ENCODE measurements around the gene BROX.
"Not testable (repeated sequence)": the region's sequence is repeated elsewhere in the genome, so short reads cannot be mapped to it uniquely, and the experiment has no call there.

Gene BROX, protein sequence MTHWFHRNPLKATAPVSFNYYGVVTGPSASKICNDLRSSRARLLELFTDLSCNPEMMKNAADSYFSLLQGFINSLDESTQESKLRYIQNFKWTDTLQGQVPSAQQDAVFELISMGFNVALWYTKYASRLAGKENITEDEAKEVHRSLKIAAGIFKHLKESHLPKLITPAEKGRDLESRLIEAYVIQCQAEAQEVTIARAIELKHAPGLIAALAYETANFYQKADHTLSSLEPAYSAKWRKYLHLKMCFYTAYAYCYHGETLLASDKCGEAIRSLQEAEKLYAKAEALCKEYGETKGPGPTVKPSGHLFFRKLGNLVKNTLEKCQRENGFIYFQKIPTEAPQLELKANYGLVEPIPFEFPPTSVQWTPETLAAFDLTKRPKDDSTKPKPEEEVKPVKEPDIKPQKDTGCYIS

DNA sequence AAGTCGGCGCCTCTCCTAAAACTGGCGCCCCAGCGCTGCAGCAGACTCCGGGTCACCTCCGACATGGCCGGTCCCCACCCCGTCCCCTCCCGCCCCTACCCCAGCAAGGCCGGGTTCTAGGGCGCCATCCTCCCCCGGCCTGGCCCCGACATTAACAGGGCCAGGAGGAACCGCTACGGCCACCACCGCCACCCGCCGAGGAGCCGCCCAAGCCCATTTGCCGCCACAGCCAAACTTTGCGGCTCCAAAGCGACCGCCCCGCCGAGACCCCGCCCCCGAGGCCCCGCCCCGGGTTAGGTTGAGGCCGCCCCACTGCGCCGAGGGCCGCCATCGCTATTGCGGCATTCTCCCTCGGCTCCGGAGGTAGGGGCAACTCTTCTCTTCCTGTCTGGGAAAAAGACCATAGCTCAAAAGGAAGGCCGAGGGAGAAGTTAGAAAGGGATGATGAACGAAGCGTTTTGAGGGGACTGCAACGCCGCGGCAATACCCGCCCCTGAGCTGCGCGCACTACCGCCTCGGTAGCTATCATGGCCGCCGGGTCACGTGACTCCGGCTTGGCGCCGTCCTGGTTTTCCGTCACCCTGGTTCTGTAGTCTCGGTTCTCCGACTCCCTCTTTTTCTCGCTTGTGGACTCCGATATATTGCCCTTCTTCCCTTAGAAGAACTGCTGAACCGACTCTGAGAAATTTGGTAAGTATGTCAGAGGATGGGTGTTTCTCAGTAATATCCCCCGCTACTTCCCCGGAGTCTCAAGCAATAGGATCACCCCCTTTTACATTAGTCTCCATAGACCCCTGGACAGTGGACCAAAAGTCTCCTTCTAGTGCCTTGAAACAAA is at the start of gene BROX, which contains the start of gene AIDA:
BROX (plus strand) TSS at position 312 of the 838 bp plus-strand sequence. CDS start 3,136 bp downstream, outside the sequence.
AIDA (minus strand) TSS at position 239 of the 838 bp plus-strand sequence; CDS start at position 65, 174 bp downstream.
- peaks cover 14% of the 10 kb centered on the region for H3K4me1 ChIP-seq (ENCODE audit: control insufficient read depth, insufficient read depth, low read length)
- peak within 1 kb of the TSS; percentile 93 for H3K9ac ChIP-seq (ENCODE audit: low read length)
- H3K4me3 ChIP-seq (ENCODE audit: low read length): peak within 1 kb of the TSS; percentile 81
- H3K27me3 ChIP-seq (ENCODE audit: control insufficient read depth, insufficient read depth, low read length): no peaks in the 10 kb centered on the region
- no peaks in the 10 kb centered on the region for H3K36me3 ChIP-seq (ENCODE audit: control insufficient read depth, insufficient read depth, low read length)
- no peaks in the 10 kb centered on the region for H3K9me3 ChIP-seq (ENCODE audit: control insufficient read depth, low read length)

DNA sequence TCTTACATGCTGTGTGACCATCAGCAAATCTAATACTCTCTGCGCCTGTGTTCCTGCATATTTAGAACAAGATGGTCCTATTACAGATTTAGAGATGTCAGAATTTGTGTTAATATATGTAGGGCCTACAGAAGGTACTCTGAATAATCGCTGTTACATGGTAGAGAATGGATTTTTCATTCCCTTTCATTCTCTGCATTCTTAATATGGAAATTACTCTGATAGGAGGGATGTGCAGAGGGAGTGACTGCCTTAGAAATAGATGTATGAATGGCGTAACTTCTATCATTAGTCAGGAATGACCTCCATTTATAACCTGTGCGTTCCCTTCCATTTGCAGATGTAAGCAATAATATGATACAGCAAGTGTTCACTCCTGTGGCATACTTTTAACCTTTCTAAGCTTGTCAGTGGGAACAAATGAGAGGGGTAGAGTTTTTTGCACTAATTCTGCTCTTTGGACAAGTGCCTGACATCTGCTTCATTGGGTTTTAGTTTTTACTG is 48.9 kb upstream of the BROX start:
- Histone ChIP-seq H3K4me1 (ENCODE audit: control insufficient read depth, insufficient read depth, low read length) (no peaks in the 10 kb centered on the region), H3K27me3 (ENCODE audit: control insufficient read depth, insufficient read depth, low read length) (no peaks in the 10 kb centered on the region), H3K9me3 (ENCODE audit: control insufficient read depth, low read length) (no peaks in the 10 kb centered on the region), H3K4me3 (ENCODE audit: low read length) (no peak overlapping the region), H3K9ac (ENCODE audit: low read length) (no peak overlapping the region), H3K36me3 (ENCODE audit: control insufficient read depth, insufficient read depth, low read length) (peaks cover 12% of the 10 kb centered on the region)

DNA sequence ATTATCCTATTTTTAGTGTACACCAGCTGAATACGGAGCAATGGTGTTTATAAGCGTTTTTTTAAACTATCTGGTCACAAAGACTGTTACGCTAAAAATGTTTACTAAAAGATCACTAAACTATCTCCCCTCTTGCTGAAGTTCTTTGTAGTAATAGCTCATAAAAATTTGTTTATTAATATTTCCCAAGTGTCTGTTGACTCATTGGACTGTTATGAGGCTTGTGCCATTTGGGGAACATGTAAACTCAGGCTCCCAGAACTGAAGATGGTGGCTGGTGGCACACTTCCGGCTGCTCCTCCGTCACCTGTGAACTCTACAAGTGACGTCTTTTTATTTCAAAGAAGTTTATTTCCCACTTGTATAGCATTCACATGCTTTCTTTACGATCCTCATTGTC is 46.4 kb upstream of the BROX start:
- H3K9ac ChIP-seq (ENCODE audit: low read length): no peak overlapping the region
- H3K27me3 ChIP-seq (ENCODE audit: control insufficient read depth, insufficient read depth, low read length): no peaks in the 10 kb centered on the region
- H3K36me3 ChIP-seq (ENCODE audit: control insufficient read depth, insufficient read depth, low read length): peaks cover 11% of the 10 kb centered on the region
- H3K9me3 ChIP-seq (ENCODE audit: control insufficient read depth, low read length): no peaks in the 10 kb centered on the region
- no peaks in the 10 kb centered on the region for H3K4me1 ChIP-seq (ENCODE audit: control insufficient read depth, insufficient read depth, low read length)
- H3K4me3 ChIP-seq (ENCODE audit: low read length): no peak overlapping the region

DNA sequence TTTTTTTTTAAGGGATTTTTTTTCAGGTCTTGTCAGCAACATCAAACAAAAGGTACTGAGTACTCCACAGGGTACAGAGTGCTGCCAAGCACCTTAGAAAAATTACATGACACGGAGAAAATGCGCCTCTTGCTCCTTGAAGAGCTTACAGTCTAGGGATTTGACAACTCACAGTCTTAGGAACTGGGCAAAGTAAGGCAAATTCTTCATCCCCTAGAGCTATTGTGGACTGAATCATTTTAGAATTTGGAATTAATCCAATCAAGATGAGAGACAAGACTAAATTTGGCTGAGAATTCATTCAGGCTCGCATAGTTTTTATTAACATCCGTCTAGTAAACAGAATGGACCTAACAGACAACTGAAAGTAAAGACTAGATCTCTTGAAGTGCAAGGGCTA is 44.2 kb upstream of the BROX start:
- not testable (repeated sequence) for H3K9ac ChIP-seq (ENCODE audit: low read length); H3K4me1 ChIP-seq (ENCODE audit: control insufficient read depth, insufficient read depth, low read length); H3K27me3 ChIP-seq (ENCODE audit: control insufficient read depth, insufficient read depth, low read length); H3K4me3 ChIP-seq (ENCODE audit: low read length); H3K9me3 ChIP-seq (ENCODE audit: control insufficient read depth, low read length)
- H3K36me3 ChIP-seq (ENCODE audit: control insufficient read depth, insufficient read depth, low read length): peaks cover 11% of the 10 kb centered on the region

DNA sequence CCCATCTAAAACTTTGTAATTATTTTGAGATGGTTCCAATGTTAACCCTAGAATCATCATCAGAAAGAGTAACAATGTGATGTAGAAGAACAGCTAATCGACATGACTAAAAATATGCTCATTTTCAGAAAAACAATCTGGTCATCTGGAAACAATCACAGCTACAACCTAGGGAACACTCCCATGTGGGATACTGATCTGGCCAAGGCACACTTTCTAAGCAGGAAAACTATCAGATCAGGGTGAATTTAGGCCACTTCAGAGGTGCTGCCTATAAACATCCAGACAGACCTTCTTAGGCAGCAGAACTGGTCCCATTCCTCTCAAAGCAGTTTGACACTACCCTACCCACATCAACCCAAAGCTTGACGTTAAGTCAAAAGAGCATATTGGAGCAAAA is 43.3 kb upstream of the BROX start:
- H3K36me3 ChIP-seq (ENCODE audit: control insufficient read depth, insufficient read depth, low read length); H3K27me3 ChIP-seq (ENCODE audit: control insufficient read depth, insufficient read depth, low read length); H3K4me3 ChIP-seq (ENCODE audit: low read length); H3K4me1 ChIP-seq (ENCODE audit: control insufficient read depth, insufficient read depth, low read length); H3K9me3 ChIP-seq (ENCODE audit: control insufficient read depth, low read length); H3K9ac ChIP-seq (ENCODE audit: low read length): not testable (repeated sequence)

DNA sequence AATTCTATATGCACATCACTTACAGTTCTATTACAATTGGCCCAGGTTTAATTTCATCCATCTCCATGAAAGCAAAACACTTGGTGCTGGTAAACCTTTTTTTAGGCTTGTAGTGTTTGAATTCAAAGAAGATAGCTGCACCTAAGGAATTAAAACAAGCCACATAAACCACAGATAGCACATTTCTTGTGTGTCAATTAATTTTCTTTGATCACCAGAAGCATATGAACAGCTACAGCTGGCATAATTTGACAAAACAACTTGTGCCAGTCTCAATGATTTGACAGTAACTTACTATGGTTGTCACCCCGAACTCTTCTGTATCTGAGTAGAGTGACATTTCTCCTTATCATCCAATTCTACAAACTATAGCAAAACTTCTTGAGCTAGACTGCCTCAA is 42.3 kb upstream of the BROX start:
- Histone ChIP-seq H3K4me3 (ENCODE audit: low read length) (no peak overlapping the region), H3K27me3 (ENCODE audit: control insufficient read depth, insufficient read depth, low read length) (no peaks in the 10 kb centered on the region), H3K9ac (ENCODE audit: low read length) (no peak overlapping the region), H3K9me3 (ENCODE audit: control insufficient read depth, low read length) (no peaks in the 10 kb centered on the region), H3K4me1 (ENCODE audit: control insufficient read depth, insufficient read depth, low read length) (no peaks in the 10 kb centered on the region), H3K36me3 (ENCODE audit: control insufficient read depth, insufficient read depth, low read length) (peaks cover 6% of the 10 kb centered on the region)

DNA sequence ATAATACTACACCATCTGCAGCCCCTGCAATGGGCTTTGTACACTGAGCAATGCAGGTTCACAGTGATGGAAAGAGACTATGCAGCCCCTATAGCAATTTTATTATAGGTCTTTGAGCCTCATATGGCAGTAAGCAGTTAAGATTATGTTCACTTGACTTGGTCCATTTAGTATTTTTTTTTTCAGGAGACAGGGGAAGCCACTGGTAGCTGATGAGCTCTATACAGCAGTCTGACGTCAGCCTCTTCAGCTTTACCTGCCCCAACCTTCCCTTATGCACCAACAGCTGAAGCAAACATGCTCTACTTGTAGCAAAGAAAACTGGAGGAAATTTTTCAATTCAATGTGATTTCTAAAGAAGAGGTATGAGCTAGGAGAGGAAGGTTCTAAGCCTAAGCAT is 32.3 kb upstream of the BROX start:
- H3K9ac ChIP-seq (ENCODE audit: low read length): no peak overlapping the region
- H3K36me3 ChIP-seq (ENCODE audit: control insufficient read depth, insufficient read depth, low read length): no peaks in the 10 kb centered on the region
- no peaks in the 10 kb centered on the region for H3K27me3 ChIP-seq (ENCODE audit: control insufficient read depth, insufficient read depth, low read length)
- no peaks in the 10 kb centered on the region for H3K9me3 ChIP-seq (ENCODE audit: control insufficient read depth, low read length)
- H3K4me3 ChIP-seq (ENCODE audit: low read length): no peak overlapping the region
- no peaks in the 10 kb centered on the region for H3K4me1 ChIP-seq (ENCODE audit: control insufficient read depth, insufficient read depth, low read length)

DNA sequence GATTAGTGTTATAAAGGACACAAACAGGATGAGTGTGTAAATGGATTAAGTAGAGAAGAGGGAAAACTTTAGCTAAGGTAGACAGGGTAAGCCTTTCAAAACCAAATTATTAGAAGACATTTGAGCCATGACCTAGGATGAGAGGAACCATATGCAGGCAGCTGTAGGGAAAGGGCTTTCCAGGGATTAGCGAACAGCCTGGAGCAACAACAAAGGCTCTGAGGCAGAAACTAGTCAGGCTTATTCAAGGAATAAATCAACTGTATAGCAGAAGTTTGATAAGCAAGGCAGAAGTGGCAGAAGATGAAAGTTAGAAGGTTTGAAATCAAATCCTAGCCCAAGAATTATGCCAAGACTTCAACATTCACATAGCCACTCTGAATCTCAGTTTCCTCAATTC is 21.3 kb upstream of the BROX start:
- Histone ChIP-seq H3K9ac (ENCODE audit: low read length) (no peak overlapping the region), H3K36me3 (ENCODE audit: control insufficient read depth, insufficient read depth, low read length) (no peaks in the 10 kb centered on the region), H3K9me3 (ENCODE audit: control insufficient read depth, low read length) (no peaks in the 10 kb centered on the region), H3K4me1 (ENCODE audit: control insufficient read depth, insufficient read depth, low read length) (no peaks in the 10 kb centered on the region), H3K27me3 (ENCODE audit: control insufficient read depth, insufficient read depth, low read length) (no peaks in the 10 kb centered on the region), H3K4me3 (ENCODE audit: low read length) (no peak overlapping the region)

DNA sequence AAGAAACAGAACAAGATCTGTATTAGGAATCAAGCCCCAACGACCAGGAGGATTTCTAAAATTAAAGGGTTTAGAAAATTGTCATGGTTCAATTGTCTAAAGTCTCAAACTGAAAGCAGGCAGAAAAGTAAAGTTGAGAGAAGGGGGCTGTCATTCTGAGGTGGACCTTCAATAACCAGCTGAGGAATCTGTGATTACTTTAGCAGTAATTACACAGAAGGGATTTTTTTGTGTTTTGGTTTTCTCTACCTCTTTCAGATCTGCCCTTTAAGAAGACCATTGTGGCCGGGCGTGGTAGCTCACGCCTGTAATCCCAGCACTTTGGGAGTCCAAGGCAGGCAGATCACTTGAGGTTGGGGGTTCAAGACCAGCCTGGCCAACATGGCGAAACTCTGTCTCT is 17.4 kb upstream of the BROX start:
- Histone ChIP-seq H3K4me1 (ENCODE audit: control insufficient read depth, insufficient read depth, low read length) (no peaks in the 10 kb centered on the region), H3K4me3 (ENCODE audit: low read length) (no peak overlapping the region), H3K9ac (ENCODE audit: low read length) (no peak overlapping the region), H3K36me3 (ENCODE audit: control insufficient read depth, insufficient read depth, low read length) (no peaks in the 10 kb centered on the region), H3K9me3 (ENCODE audit: control insufficient read depth, low read length) (no peaks in the 10 kb centered on the region), H3K27me3 (ENCODE audit: control insufficient read depth, insufficient read depth, low read length) (no peaks in the 10 kb centered on the region)

DNA sequence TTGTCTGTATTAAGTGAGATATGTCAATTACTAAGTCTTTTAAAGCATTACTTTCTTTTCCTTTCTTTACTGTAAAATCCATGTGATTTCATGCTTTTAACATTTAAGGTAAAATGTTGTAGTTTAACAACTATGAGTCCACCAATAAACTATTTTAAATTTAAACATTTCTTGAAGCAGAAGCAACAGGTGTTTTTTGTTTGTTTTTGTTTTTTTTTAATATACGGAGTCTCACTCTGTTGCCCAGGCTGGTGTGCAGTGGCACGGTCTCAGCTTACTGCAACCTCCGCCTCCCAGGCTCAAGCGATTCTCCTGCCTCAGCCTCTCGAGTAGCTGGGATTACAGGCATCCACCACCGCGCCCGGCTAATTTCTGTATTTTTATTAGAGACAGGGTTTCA is 15.6 kb upstream of the BROX start:
- H3K36me3 ChIP-seq (ENCODE audit: control insufficient read depth, insufficient read depth, low read length): no peaks in the 10 kb centered on the region
- H3K4me1 ChIP-seq (ENCODE audit: control insufficient read depth, insufficient read depth, low read length): no peaks in the 10 kb centered on the region
- H3K4me3 ChIP-seq (ENCODE audit: low read length): no peak overlapping the region
- no peak overlapping the region for H3K9ac ChIP-seq (ENCODE audit: low read length)
- H3K9me3 ChIP-seq (ENCODE audit: control insufficient read depth, low read length): no peaks in the 10 kb centered on the region
- no peaks in the 10 kb centered on the region for H3K27me3 ChIP-seq (ENCODE audit: control insufficient read depth, insufficient read depth, low read length)

DNA sequence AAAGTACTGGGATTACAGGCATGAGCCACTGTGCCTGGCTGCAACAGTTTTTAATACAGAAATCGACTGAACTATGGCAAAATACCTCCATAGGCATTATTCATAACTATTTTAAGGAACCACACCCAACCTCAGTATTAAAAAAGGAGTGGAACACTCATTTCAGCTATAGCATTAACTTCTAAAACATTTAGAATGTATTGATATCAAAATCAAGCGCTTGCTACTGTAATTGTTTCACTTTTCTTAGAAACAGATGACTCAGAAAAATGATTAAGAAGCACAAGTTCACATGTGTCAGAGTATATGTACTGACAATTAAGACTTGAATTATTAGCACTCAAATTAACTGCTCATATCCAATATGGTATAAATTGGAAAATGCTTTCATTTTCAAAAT is 15.2 kb upstream of the BROX start:
- H3K4me1 ChIP-seq (ENCODE audit: control insufficient read depth, insufficient read depth, low read length): no peaks in the 10 kb centered on the region
- H3K9ac ChIP-seq (ENCODE audit: low read length): no peak overlapping the region
- H3K9me3 ChIP-seq (ENCODE audit: control insufficient read depth, low read length): no peaks in the 10 kb centered on the region
- H3K36me3 ChIP-seq (ENCODE audit: control insufficient read depth, insufficient read depth, low read length): no peaks in the 10 kb centered on the region
- H3K4me3 ChIP-seq (ENCODE audit: low read length): no peak overlapping the region
- no peaks in the 10 kb centered on the region for H3K27me3 ChIP-seq (ENCODE audit: control insufficient read depth, insufficient read depth, low read length)

DNA sequence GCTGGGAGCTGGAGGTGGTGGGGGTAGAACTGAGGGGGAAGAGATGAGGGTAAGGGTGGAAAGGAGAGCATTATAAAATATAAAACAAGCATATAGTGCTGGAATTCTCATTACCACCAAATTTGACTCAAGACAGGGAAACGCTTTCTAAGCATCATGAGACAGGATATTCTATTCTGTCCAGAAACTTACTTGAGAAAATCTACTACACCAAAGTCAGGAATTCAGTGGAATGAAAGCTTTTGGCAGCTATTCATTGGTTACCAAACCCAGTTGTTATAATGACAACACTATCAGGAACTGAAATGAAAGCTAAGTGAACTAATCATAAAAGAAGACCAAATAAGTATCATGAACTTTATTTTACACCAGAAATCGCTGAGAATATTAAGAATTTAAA is 14.5 kb upstream of the BROX start:
- Histone ChIP-seq H3K4me3 (ENCODE audit: low read length) (no peak overlapping the region), H3K36me3 (ENCODE audit: control insufficient read depth, insufficient read depth, low read length) (no peaks in the 10 kb centered on the region)

More for the DNA sequence above, 14.5 kb upstream of the BROX start:
- Histone ChIP-seq H3K4me1 (ENCODE audit: control insufficient read depth, insufficient read depth, low read length) (no peaks in the 10 kb centered on the region), H3K27me3 (ENCODE audit: control insufficient read depth, insufficient read depth, low read length) (no peaks in the 10 kb centered on the region), H3K9me3 (ENCODE audit: control insufficient read depth, low read length) (no peaks in the 10 kb centered on the region), H3K9ac (ENCODE audit: low read length) (no peak overlapping the region)

All from mucosa of stomach (tissue), 1 donor.